Measurements from ENCODE around the gene NTSR1.
A peak's percentile ranks its signal among the peaks of the same experiment; 100 is the strongest.

NTSR1 gene

GRCh38 chr20:62732031-62732760, 23.6 kb downstream of the NTSR1 start:
- peaks cover 2% of the 10 kb centered on the region for H3K36me3 ChIP-seq (ENCODE audit: insufficient read depth, low read length)
- peaks cover 26% of the 10 kb centered on the region for H3K4me1 ChIP-seq (ENCODE audit: insufficient read depth, low read length)
- H3K27me3 ChIP-seq (ENCODE audit: control insufficient read depth in 1 of 2, insufficient read depth in 2 of 2, low read length in 2 of 2) = peaks cover 0 to 7% of the 10 kb centered on the region in 2 donors
- no peak overlapping the region for H3K27ac ChIP-seq (ENCODE audit: low read depth, low read length)
- no peaks in the 10 kb centered on the region for H3K9me3 ChIP-seq (ENCODE audit: low read length)
- H3K4me3 ChIP-seq (ENCODE audit: low read depth in 1 of 2, low read length in 2 of 2) = no peak overlapping the region
- no peak overlapping the region for H3K9ac ChIP-seq (ENCODE audit: low read length)

GRCh38 chr20:62732842-62733525, 24.3 kb downstream of the NTSR1 start:
- Histone ChIP-seq H3K4me1 (ENCODE audit: insufficient read depth, low read length) (peaks cover 24% of the 10 kb centered on the region), H3K9me3 (ENCODE audit: low read length) (no peaks in the 10 kb centered on the region), H3K27me3 (ENCODE audit: control insufficient read depth in 1 of 2, insufficient read depth in 2 of 2, low read length in 2 of 2) (peaks cover 0 to 7% of the 10 kb centered on the region in 2 donors)

GRCh38 chr20:62733526-62733842, 24.8 kb downstream of the NTSR1 start:
- H3K27me3 ChIP-seq (ENCODE audit: control insufficient read depth in 1 of 2, insufficient read depth in 2 of 2, low read length in 2 of 2) = peaks cover 0 to 7% of the 10 kb centered on the region in 2 donors

More at GRCh38 chr20:62732842-62733525, 24.3 kb downstream of the NTSR1 start:
- H3K27ac ChIP-seq (ENCODE audit: low read depth, low read length) = peak overlapping the region; percentile 32
- peaks cover 4% of the 10 kb centered on the region for H3K36me3 ChIP-seq (ENCODE audit: insufficient read depth, low read length)
- no peak overlapping the region for H3K9ac ChIP-seq (ENCODE audit: low read length)
- peak overlapping the region in 1 of 2 donors; percentile 28 for H3K4me3 ChIP-seq (ENCODE audit: low read depth in 1 of 2, low read length in 2 of 2)

DNA sequence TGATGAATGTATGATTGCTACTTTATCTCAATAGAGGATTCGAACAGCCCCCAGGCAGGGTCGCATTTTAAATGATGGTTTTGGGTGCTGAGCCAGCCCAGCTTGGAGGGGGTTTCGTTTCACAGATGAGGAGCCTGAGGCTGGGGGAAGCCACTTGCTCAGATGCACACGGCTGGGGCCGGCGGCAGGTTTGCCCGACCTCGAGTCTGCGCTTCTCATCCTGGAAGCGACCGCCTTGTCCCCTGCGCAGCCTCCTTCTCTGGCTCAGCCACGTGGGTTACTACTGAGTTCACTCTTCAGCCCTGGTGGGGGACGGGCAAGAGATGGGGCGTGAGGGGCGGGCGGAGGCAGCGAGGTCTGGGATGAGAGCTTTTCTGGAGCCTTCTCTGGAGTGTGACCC, 25.3 kb downstream of the NTSR1 start:
- Histone ChIP-seq H3K36me3 (ENCODE audit: insufficient read depth, low read length) (peaks cover 4% of the 10 kb centered on the region), H3K27me3 (ENCODE audit: control insufficient read depth in 1 of 2, insufficient read depth in 2 of 2, low read length in 2 of 2) (peaks cover 0 to 7% of the 10 kb centered on the region in 2 donors)

More at GRCh38 chr20:62733526-62733842, 24.8 kb downstream of the NTSR1 start:
- Histone ChIP-seq H3K9ac (ENCODE audit: low read length) (no peak overlapping the region), H3K9me3 (ENCODE audit: low read length) (no peaks in the 10 kb centered on the region), H3K27ac (ENCODE audit: low read depth, low read length) (peak overlapping the region; percentile 3), H3K36me3 (ENCODE audit: insufficient read depth, low read length) (peaks cover 4% of the 10 kb centered on the region), H3K4me3 (ENCODE audit: low read depth in 1 of 2, low read length in 2 of 2) (peak overlapping the region in 1 of 2 donors; percentile 28), H3K4me1 (ENCODE audit: insufficient read depth, low read length) (peaks cover 20% of the 10 kb centered on the region)

GRCh38 chr20:62734326-62734725, 25.7 kb downstream of the NTSR1 start:
- H3K27ac ChIP-seq (ENCODE audit: low read depth, low read length) = no peak overlapping the region
- H3K9me3 ChIP-seq (ENCODE audit: low read length) = no peaks in the 10 kb centered on the region
- peaks cover 4% of the 10 kb centered on the region for H3K36me3 ChIP-seq (ENCODE audit: insufficient read depth, low read length)
- peaks cover 17% of the 10 kb centered on the region for H3K4me1 ChIP-seq (ENCODE audit: insufficient read depth, low read length)
- H3K4me3 ChIP-seq (ENCODE audit: low read depth in 1 of 2, low read length in 2 of 2) = no peak overlapping the region
- H3K27me3 ChIP-seq (ENCODE audit: control insufficient read depth in 1 of 2, insufficient read depth in 2 of 2, low read length in 2 of 2) = peaks cover 0 to 7% of the 10 kb centered on the region in 2 donors
- no peak overlapping the region for H3K9ac ChIP-seq (ENCODE audit: low read length)

More for the DNA sequence above, 25.3 kb downstream of the NTSR1 start:
- Histone ChIP-seq H3K27ac (ENCODE audit: low read depth, low read length) (no peak overlapping the region), H3K9ac (ENCODE audit: low read length) (no peak overlapping the region), H3K4me1 (ENCODE audit: insufficient read depth, low read length) (peaks cover 16% of the 10 kb centered on the region), H3K4me3 (ENCODE audit: low read depth in 1 of 2, low read length in 2 of 2) (no peak overlapping the region), H3K9me3 (ENCODE audit: low read length) (no peaks in the 10 kb centered on the region)

DNA sequence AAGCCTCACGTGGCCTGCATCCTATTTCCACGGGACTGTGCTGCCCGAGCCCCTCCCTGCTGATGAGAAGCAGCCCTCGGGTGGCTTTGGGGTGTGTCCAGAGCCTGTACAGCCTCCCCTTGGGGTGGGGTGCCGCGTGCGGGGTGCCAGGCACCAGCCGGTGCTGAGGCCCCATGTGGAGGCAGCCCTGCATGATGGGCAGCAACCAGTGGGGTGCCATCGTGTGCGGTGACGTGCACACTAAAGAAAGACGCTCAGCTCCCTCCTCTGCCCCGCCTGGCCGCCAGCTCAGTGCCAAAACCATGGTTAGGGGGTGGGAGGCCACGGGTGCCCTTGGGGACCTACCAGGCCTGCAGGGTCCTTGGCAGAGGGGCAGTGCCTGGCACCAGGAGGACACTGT, 26.2 kb downstream of the NTSR1 start:
- peaks cover 0 to 7% of the 10 kb centered on the region in 2 donors for H3K27me3 ChIP-seq (ENCODE audit: control insufficient read depth in 1 of 2, insufficient read depth in 2 of 2, low read length in 2 of 2)
- peaks cover 19% of the 10 kb centered on the region for H3K4me1 ChIP-seq (ENCODE audit: insufficient read depth, low read length)
- H3K9ac ChIP-seq (ENCODE audit: low read length) = no peak overlapping the region

DNA sequence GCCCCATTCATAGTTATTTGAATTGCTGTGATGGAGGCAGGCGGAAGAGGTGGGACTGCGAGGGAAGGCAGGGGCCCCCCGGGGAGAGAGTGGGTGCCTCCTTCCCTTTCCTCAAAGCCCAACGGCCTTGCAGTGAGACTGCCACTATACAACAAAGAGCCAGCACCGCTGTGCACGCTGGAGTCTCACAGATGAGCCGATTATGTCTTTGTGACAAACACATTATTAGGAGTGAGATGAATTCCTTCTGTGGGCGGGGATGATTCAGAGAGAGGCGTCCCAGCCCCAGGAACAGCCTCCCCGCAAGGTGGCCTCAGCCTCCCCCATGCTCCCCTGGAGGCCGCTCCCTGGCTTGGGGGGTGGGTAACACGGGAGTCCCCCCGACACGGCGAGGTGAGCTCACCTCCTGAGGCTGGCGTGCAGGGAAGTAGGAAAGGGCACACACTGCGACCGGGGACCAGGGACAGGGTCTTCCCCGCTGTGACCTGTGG, 26.7 kb downstream of the NTSR1 start:
- H3K9ac ChIP-seq (ENCODE audit: low read length) = no peak overlapping the region
- H3K4me1 ChIP-seq (ENCODE audit: insufficient read depth, low read length) = peaks cover 24% of the 10 kb centered on the region
- peaks cover 0 to 7% of the 10 kb centered on the region in 2 donors for H3K27me3 ChIP-seq (ENCODE audit: control insufficient read depth in 1 of 2, insufficient read depth in 2 of 2, low read length in 2 of 2)
- H3K27ac ChIP-seq (ENCODE audit: low read depth, low read length) = no peak overlapping the region
- peaks cover 4% of the 10 kb centered on the region for H3K36me3 ChIP-seq (ENCODE audit: insufficient read depth, low read length)
- no peak overlapping the region for H3K4me3 ChIP-seq (ENCODE audit: low read depth in 1 of 2, low read length in 2 of 2)
- H3K9me3 ChIP-seq (ENCODE audit: low read length) = no peaks in the 10 kb centered on the region

More for the DNA sequence above, 26.2 kb downstream of the NTSR1 start:
- Histone ChIP-seq H3K9me3 (ENCODE audit: low read length) (no peaks in the 10 kb centered on the region), H3K4me3 (ENCODE audit: low read depth in 1 of 2, low read length in 2 of 2) (no peak overlapping the region), H3K36me3 (ENCODE audit: insufficient read depth, low read length) (peaks cover 4% of the 10 kb centered on the region), H3K27ac (ENCODE audit: low read depth, low read length) (no peak overlapping the region)

DNA sequence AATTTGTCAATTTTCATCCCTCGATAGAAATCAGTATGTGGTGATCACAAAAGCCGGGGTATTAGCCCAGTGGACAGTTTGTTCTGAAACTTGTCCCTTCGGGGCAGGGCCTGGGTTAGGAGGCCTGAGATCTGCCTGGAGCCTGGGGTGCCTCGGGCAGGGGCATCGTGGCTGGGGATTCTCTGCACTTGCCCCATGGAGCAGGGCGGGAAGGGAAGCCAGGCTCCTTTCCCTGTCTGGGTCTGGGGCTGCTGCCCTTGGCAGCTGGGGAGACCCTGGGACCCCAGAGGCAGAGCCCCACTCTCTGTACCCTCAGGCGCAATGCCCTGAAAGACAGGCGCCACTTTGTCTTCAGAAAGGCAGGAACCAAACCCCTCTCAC, 27.4 kb downstream of the NTSR1 start:
- H3K4me1 ChIP-seq (ENCODE audit: insufficient read depth, low read length) = peaks cover 30% of the 10 kb centered on the region
- H3K27ac ChIP-seq (ENCODE audit: low read depth, low read length) = no peak overlapping the region
- peaks cover 0 to 12% of the 10 kb centered on the region in 2 donors for H3K27me3 ChIP-seq (ENCODE audit: control insufficient read depth in 1 of 2, insufficient read depth in 2 of 2, low read length in 2 of 2)
- no peak overlapping the region for H3K9ac ChIP-seq (ENCODE audit: low read length)
- peaks cover 4% of the 10 kb centered on the region for H3K36me3 ChIP-seq (ENCODE audit: insufficient read depth, low read length)
- H3K9me3 ChIP-seq (ENCODE audit: low read length) = no peaks in the 10 kb centered on the region
- H3K4me3 ChIP-seq (ENCODE audit: low read depth in 1 of 2, low read length in 2 of 2) = no peak overlapping the region

DNA sequence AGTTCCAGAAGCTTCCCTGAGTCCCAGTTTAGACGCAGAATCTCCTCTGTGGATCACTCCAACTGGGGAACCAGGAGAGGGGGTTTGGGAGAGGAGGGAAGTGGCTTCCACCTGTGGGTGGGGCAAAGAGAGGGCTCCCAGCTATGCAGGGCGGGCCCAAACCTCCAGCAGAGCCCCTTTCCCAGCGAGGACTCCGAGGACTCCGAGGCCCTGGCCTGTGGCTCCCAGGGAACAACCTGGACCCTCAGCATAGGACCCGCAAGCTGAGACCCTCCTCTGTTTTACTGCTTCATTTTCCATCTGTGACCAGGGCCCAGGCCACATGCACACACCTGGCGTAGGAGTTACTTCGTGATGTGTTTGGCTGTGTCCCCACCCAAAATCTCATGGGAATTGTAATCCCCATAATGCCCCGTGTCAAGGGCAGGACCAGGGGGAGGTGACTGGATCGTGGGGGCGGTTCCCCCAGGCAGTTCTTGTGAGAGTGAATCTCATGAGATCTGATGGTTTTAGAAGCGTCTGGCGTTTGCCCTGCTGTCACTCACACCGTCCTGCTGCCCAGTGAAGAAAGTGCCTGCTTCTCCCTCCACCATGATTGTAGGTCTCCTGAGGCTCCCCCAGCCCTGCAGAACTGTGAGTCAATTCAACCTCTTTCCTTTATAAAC, 27.9 kb downstream of the NTSR1 start:
- Histone ChIP-seq H3K9me3 (ENCODE audit: low read length) (no peaks in the 10 kb centered on the region), H3K4me3 (ENCODE audit: low read depth in 1 of 2, low read length in 2 of 2) (no peak overlapping the region), H3K4me1 (ENCODE audit: insufficient read depth, low read length) (peaks cover 32% of the 10 kb centered on the region), H3K27me3 (ENCODE audit: control insufficient read depth in 1 of 2, insufficient read depth in 2 of 2, low read length in 2 of 2) (peaks cover 0 to 17% of the 10 kb centered on the region in 2 donors), H3K9ac (ENCODE audit: low read length) (no peak overlapping the region), H3K36me3 (ENCODE audit: insufficient read depth, low read length) (peaks cover 4% of the 10 kb centered on the region), H3K27ac (ENCODE audit: low read depth, low read length) (no peak overlapping the region)

- Histone ChIP-seq H3K4me3 (ENCODE audit: low read depth in 1 of 2, low read length in 2 of 2) (no peak overlapping the region), H3K27ac (ENCODE audit: low read depth, low read length) (no peak overlapping the region), H3K27me3 (ENCODE audit: control insufficient read depth in 1 of 2, insufficient read depth in 2 of 2, low read length in 2 of 2) (peaks cover 0 to 20% of the 10 kb centered on the region in 2 donors), H3K9ac (ENCODE audit: low read length) (no peak overlapping the region), H3K9me3 (ENCODE audit: low read length) (no peaks in the 10 kb centered on the region), H3K4me1 (ENCODE audit: insufficient read depth, low read length) (peaks cover 32% of the 10 kb centered on the region), H3K36me3 (ENCODE audit: insufficient read depth, low read length) (peaks cover 4% of the 10 kb centered on the region)
Measured at GRCh38 chr20:62737271-62737811, 28.7 kb downstream of the NTSR1 start.

Data from muscle layer of colon (tissue), 2 donors.